ENCODE data around the gene EFCC1.

EFCC1 gene

DNA sequence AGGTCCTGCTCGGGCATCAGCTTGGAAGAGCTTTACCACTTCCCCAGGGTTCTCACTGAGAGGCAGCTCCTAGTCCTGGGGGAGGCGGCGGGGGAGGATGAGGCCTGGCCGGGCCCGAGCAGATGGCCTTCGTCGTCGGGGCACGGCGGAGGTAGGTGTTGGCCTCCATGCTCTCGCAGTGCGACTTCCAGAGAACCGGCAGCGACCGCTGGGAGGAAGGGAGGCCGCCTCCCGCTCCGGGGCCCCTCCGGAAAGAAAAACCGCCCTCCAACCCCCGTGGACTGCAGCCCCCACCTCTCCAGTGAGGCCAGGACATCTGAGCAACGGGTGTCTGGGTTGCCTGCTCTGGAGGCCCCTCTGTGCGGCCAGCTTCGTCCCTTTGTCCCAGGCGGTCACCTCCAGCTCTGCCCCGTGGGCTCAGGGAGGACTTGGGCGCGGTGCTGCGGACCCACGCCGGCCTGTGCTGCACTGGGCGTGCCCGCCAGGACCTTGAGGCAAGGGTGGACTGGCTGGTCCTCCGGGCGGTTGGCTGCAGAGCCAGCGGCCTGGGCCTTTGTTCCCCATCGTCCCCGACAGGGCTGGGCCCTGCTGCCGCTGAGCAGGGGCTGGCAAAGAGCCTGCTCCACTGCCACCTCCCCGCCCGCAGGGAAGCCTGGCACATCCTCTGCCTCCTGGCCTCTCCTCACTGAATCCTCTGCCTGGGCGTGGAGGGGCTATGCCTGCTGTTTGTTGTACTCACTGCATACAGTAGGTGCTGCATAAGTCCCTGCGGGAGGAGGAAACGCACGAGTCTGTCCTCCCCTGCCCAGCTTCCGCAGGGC, 45.8 kb downstream of the EFCC1 start:
- TF ChIP-seq CTCF (IDR thresholded peaks at IDR 0.05; ENCODE audit: low read depth, low read length) = no peak
- DNase-seq (ENCODE audit: low read depth, low spot score) = no peak
- in situ Hi-C loops (cut with HindIII; ENCODE audit: low sequenced_read_pairs) = no loop called here
- H3K4me3 ChIP-seq (ENCODE audit: low read depth, low read length) = no peak overlapping the region

- in situ Hi-C loops (cut with HindIII; ENCODE audit: low sequenced_read_pairs) = no loop called here
- no peak for TF ChIP-seq CTCF (IDR thresholded peaks at IDR 0.05; ENCODE audit: low read depth, low read length)
- H3K4me3 ChIP-seq (ENCODE audit: low read depth, low read length) = no peak overlapping the region
- DNase-seq (ENCODE audit: low read depth, low spot score) = no peak
Observed at GRCh38 chr3:129047553-129047839, 46.4 kb downstream of the EFCC1 start.

GRCh38 chr3:129050556-129051295, 49.6 kb downstream of the EFCC1 start:
- in situ Hi-C loops (cut with HindIII; ENCODE audit: low sequenced_read_pairs) = no loop called here
- DNase-seq (ENCODE audit: low read depth, low spot score) = no peak
- no peak for TF ChIP-seq CTCF (IDR thresholded peaks at IDR 0.05; ENCODE audit: low read depth, low read length)
- H3K4me3 ChIP-seq (ENCODE audit: low read depth, low read length) = no peak overlapping the region

GRCh38 chr3:129051871-129052340, 50.8 kb downstream of the EFCC1 start:
- no peak for TF ChIP-seq CTCF (IDR thresholded peaks at IDR 0.05; ENCODE audit: low read depth, low read length)
- in situ Hi-C loops (cut with HindIII; ENCODE audit: low sequenced_read_pairs) = no loop called here
- no peak for DNase-seq (ENCODE audit: low read depth, low spot score)
- H3K4me3 ChIP-seq (ENCODE audit: low read depth, low read length) = no peak overlapping the region

- TF ChIP-seq CTCF (IDR thresholded peaks at IDR 0.05; ENCODE audit: low read depth, low read length) = no peak
- in situ Hi-C loops (cut with HindIII; ENCODE audit: low sequenced_read_pairs) = no loop called here
- H3K4me3 ChIP-seq (ENCODE audit: low read depth, low read length) = no peak overlapping the region
- DNase-seq (ENCODE audit: low read depth, low spot score) = no peak
Observed at GRCh38 chr3:129052675-129053074, 51.6 kb downstream of the EFCC1 start.

DNA sequence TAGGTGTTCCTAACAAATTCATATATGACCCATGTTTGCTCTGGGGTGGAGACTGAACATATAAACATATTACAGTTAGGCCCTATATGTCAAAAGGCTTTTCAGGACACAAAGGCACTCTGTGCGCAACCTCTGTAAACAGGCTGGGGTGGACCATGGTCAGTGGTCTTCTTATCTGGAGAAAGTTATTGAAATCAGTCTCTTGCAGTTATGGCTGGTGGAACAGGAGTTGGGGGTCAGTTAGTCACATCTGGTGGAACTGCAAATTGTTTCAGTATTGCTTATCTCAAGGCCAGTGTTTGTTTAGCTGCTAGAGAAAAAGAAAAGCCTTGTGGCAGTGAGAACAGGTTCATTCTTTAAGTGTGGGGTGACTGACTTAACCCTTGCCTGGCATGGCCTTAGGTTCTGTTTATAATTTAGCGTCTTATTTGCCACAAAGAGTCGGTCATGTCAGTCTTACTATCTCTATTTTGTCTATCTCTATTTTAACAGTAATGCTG, 53.6 kb downstream of the EFCC1 start:
- TF ChIP-seq CTCF (IDR thresholded peaks at IDR 0.05; ENCODE audit: low read depth, low read length) = no peak
- no peak overlapping the region for H3K4me3 ChIP-seq (ENCODE audit: low read depth, low read length)
- no peak for DNase-seq (ENCODE audit: low read depth, low spot score)
- in situ Hi-C loops (cut with HindIII; ENCODE audit: low sequenced_read_pairs) = no loop called here
